HCT116 (cell line): Measurements from ENCODE around the gene CFAP97. TPM values are rescaled to one million over a fixed set of nuclear protein-coding genes. Genes with fewer than 3 reads are reported as not detected.
A peak's percentile ranks its signal among the peaks of the same experiment; 100 is the strongest.

Source experiments
- ATAC-seq: fragments of 200-7000 bp; cut with Tn5 transposase; 2 replicates; pipeline ENCODE4 v1.9.1; 2020; ENCODE audit warnings: mild to moderate bottlenecking, moderate library complexity
- BruUV-seq: library from RNA; stranded (reverse); fragments of 400-500 nt; replicated peaks from 2 replicates; lab custom pipeline; 2021; lab: Mats Ljungman, UMichigan
- CTCF ChIA-PET: fragments of 300-600 bp; sonication (Branson Sonifier 250); formaldehyde crosslinking; loops from one replicate; lab custom pipeline; 2021; ENCODE audit warnings: antibody characterized with exemption; lab: Charles Lee
- POLR2A ChIA-PET: fragments of 300-600, 350-600 bp; sonication (Branson Sonifier 250); formaldehyde crosslinking; loops from one replicate; lab custom pipeline; 2021; ENCODE audit warnings: antibody characterized with exemption; lab: Charles Lee
- RAD21 ChIA-PET, 2 experiments: fragments of 300-600 bp; sonication (Branson Sonifier 250); formaldehyde crosslinking; loops; one replicate each; lab custom pipeline; 2023; ENCODE audit warnings: low total read pairs in 2 of 2; ENCODE audit not compliant: uncharacterized antibody in 2 of 2, unreplicated experiment in 2 of 2, low non-redundant PET in 1 of 2; lab: Charles Lee
- DNase-seq: peaks from one replicate; pipeline ENCODE4 v3.0.0-alpha.2; 2010; ENCODE audit warnings: low read depth, low spot score
- H2AFZ ChIP-seq: fragments of 200-600 bp; shearing (Covaris generic), sonication (generic); 2 replicates; pipeline ENCODE4 v1.6.1; 2017; ENCODE audit warnings: low read depth, mixed run types, mixed read lengths, antibody characterized with exemption, low read length; ENCODE audit not compliant: poor library complexity, severe bottlenecking
- H3K27ac ChIP-seq: 2 replicates; pipeline ENCODE4 v1.5.1; 2012; ENCODE audit warnings: low read depth, low read length
- H3K27me3 ChIP-seq: fragments of 200-600 bp; sonication (generic); 2 replicates; pipeline ENCODE4 v1.6.1; 2016; ENCODE audit warnings: mixed run types, low read length, mixed read lengths; ENCODE audit not compliant: insufficient read depth
- H3K36me3 ChIP-seq, 2 experiments: fragments of 200-500 bp in 1 of 2; fragments of 200-600 bp in 1 of 2; sonication (Bioruptor generic) in 1 of 2; sonication (generic) in 1 of 2; 2 replicates each; pipeline versions ENCODE4 v1.5.1 to v1.6.1; 2014 to 2016; ENCODE audit warnings: low read length in 2 of 2, inconsistent platforms in 1 of 2, mixed read lengths in 1 of 2, mixed run types in 1 of 2; ENCODE audit not compliant: insufficient read depth in 2 of 2, control insufficient read depth in 1 of 2
- H3K4me1 ChIP-seq, 2 experiments: fragments of 200-600 bp in 1 of 2; sonication (generic) in 1 of 2; 2 replicates each; pipeline versions ENCODE4 v1.5.1 to v1.6.1; 2012 to 2017; ENCODE audit warnings: low read length in 2 of 2, inconsistent platforms in 1 of 2, mild to moderate bottlenecking in 1 of 2, mixed read lengths in 1 of 2, mixed run types in 1 of 2, moderate library complexity in 1 of 2; ENCODE audit not compliant: insufficient read depth in 2 of 2, control insufficient read depth in 1 of 2
- H3K4me2 ChIP-seq: fragments of 200-600 bp; sonication (generic); 2 replicates; pipeline ENCODE4 v1.6.1; 2017; ENCODE audit warnings: mixed run types, low read length, mixed read lengths
- H3K4me3 ChIP-seq, 2 experiments: fragments of 200-600 bp in 1 of 2; sonication (generic) in 1 of 2; replicated peaks in 1 of 2; 2 replicates each; pipeline ENCODE4 v1.5.1; 2011 to 2016; ENCODE audit warnings: low read length in 2 of 2, control low read depth in 1 of 2, low read depth in 1 of 2, mild to moderate bottlenecking in 1 of 2, mixed read lengths in 1 of 2, mixed run types in 1 of 2
- H3K79me2 ChIP-seq: fragments of 200-600 bp; sonication (generic); 2 replicates; pipeline ENCODE4 v1.6.1; 2017; ENCODE audit warnings: mild to moderate bottlenecking, mixed run types, low read length, moderate library complexity, mixed read lengths; ENCODE audit not compliant: insufficient read depth
- H3K9ac ChIP-seq: fragments of 200-600 bp; sonication (generic); 2 replicates; pipeline ENCODE4 v1.6.1; 2016; ENCODE audit warnings: low read length, mixed read lengths
- H3K9me2 ChIP-seq: fragments of 200-600 bp; sonication (generic), shearing (Covaris generic); 2 replicates; pipeline ENCODE4 v1.6.1; 2017; ENCODE audit warnings: mixed run types, mild to moderate bottlenecking, moderate library complexity; ENCODE audit not compliant: insufficient read depth
- H3K9me3 ChIP-seq, 2 experiments: fragments of 200-500 bp in 1 of 2; fragments of 200-600 bp in 1 of 2; sonication (Bioruptor generic) in 1 of 2; sonication (generic) in 1 of 2; 2 replicates each; pipeline ENCODE4 v1.6.1; 2014 to 2017; ENCODE audit warnings: low read length in 2 of 2, mixed read lengths in 2 of 2, inconsistent platforms in 1 of 2, low read depth in 1 of 2, mild to moderate bottlenecking in 1 of 2, mixed run types in 1 of 2, moderate library complexity in 1 of 2; ENCODE audit not compliant: control insufficient read depth in 1 of 2, insufficient read depth in 1 of 2
- H4K20me1 ChIP-seq: fragments of 200-600 bp; sonication (generic), shearing (Covaris generic); 2 replicates; pipeline ENCODE4 v1.6.1; 2017; ENCODE audit warnings: mixed run types, mild to moderate bottlenecking, moderate library complexity; ENCODE audit not compliant: insufficient read depth
- ELF1 ChIP-seq: IDR thresholded peaks from 2 replicates; pipeline ENCODE4 v1.6.1; 2012; ENCODE audit warnings: low read depth, borderline replicate concordance
- POLR2A ChIP-seq: IDR thresholded peaks from 2 replicates; pipeline ENCODE4 v1.7.0; 2011; ENCODE audit warnings: borderline replicate concordance; ENCODE audit not compliant: insufficient read depth, insufficient read length; ENCODE audit errors: extremely low read depth
- POLR2AphosphoS5 ChIP-seq: IDR thresholded peaks from 2 replicates; pipeline ENCODE4 v1.6.1; 2011; ENCODE audit warnings: mild to moderate bottlenecking, low read depth, low read length, moderate library complexity
- SIN3A ChIP-seq: IDR thresholded peaks from 2 replicates; pipeline ENCODE4 v1.6.1; 2012; ENCODE audit warnings: low read depth
- intact Hi-C: fragments of 100-400 bp; cut with micrococcal nuclease; formaldehyde crosslinking; loops from 2 replicates; pipeline ENCODE4 v1.10.0; 2022
- total RNA-seq: library from RNA; stranded (reverse); gene quantifications from one replicate; pipeline ENCODE4 v1.2.1, GENCODE V29; 2021; ENCODE audit not compliant: unreplicated experiment
- TF ChIP-seq, protein P1 (sequence below): IDR thresholded peaks from 2 replicates; pipeline ENCODE4 v1.6.1; 2012; ENCODE audit warnings: low read depth

CFAP97 gene
- total RNA-seq, 1 experiment from 2014 or later = 57.7 TPM

DNA sequence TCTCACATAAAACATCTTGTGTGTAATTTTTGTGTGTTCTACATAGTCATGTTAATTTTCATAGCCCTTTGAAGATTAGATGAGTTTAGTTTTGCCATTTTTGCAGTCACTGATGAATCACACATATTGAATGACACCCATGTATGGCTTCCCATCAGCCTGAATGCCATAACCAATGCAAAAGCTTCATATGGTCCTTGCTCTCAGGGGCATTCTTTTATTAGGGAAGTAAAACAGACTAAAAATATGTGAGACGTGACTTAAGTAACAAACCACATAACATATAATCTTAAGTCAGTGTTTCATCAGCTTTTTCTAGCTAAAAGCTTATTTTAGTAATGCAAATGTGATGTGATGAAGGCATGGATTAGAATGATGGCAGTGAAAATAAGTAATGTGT is 52.5 kb downstream of the CFAP97 start:
- Histone ChIP-seq H3K9me2 (no peaks in the 10 kb centered on the region), H3K27ac (no peak overlapping the region), H3K4me3 (no peak overlapping the region), H2AFZ (no peak overlapping the region), H3K79me2 (no peaks in the 10 kb centered on the region), H3K36me3 (0 out of 4 replicates have a peak, but pooled peaks cover 0 to 3% of the 10 kb centered on the region in 2 experiments), H3K9ac (no peak overlapping the region), H4K20me1 (no peaks in the 10 kb centered on the region), H3K4me2 (no peak overlapping the region), H3K9me3 (no peaks in the 10 kb centered on the region), H3K27me3 (no peaks in the 10 kb centered on the region), H3K4me1 (no peaks in the 10 kb centered on the region)
- DNase-seq = no peak
- ChIA-PET POLR2A (no interaction called here), RAD21 (no interaction called here), CTCF (interaction anchor here (1.3 to 1.5 kb wide), 2 partner anchors 32 to 55 kb away, joined by 3 to 5 read pairs; no protein-coding TSS in a partner anchor)
- intact Hi-C loops = no loop called here
- BruUV-seq = no TSS peak
- no peak for ATAC-seq
- TF ChIP-seq, protein P1, sequence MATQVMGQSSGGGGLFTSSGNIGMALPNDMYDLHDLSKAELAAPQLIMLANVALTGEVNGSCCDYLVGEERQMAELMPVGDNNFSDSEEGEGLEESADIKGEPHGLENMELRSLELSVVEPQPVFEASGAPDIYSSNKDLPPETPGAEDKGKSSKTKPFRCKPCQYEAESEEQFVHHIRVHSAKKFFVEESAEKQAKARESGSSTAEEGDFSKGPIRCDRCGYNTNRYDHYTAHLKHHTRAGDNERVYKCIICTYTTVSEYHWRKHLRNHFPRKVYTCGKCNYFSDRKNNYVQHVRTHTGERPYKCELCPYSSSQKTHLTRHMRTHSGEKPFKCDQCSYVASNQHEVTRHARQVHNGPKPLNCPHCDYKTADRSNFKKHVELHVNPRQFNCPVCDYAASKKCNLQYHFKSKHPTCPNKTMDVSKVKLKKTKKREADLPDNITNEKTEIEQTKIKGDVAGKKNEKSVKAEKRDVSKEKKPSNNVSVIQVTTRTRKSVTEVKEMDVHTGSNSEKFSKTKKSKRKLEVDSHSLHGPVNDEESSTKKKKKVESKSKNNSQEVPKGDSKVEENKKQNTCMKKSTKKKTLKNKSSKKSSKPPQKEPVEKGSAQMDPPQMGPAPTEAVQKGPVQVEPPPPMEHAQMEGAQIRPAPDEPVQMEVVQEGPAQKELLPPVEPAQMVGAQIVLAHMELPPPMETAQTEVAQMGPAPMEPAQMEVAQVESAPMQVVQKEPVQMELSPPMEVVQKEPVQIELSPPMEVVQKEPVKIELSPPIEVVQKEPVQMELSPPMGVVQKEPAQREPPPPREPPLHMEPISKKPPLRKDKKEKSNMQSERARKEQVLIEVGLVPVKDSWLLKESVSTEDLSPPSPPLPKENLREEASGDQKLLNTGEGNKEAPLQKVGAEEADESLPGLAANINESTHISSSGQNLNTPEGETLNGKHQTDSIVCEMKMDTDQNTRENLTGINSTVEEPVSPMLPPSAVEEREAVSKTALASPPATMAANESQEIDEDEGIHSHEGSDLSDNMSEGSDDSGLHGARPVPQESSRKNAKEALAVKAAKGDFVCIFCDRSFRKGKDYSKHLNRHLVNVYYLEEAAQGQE = no peak
- TF ChIP-seq SIN3A (no peak), POLR2A (no peak), ELF1 (no peak)

GRCh38 chr4:185149392-185149791 is 54.4 kb downstream of the CFAP97 start:
- no peaks in the 10 kb centered on the region for H3K9me3 ChIP-seq
- BruUV-seq = no TSS peak
- no peak overlapping the region for H2AFZ ChIP-seq
- H3K27ac ChIP-seq = no peak overlapping the region
- 0 out of 4 replicates have a peak, but pooled peaks cover 0 to 3% of the 10 kb centered on the region in 2 experiments for H3K36me3 ChIP-seq
- ChIA-PET RAD21 (no interaction called here), CTCF (no interaction called here), POLR2A (no interaction called here)
- no peaks in the 10 kb centered on the region for H3K79me2 ChIP-seq
- no peaks in the 10 kb centered on the region for H3K4me1 ChIP-seq
- TF ChIP-seq POLR2AphosphoS5 (peak; percentile 13; the same call in 1 of the 2 replicates), POLR2A (no peak)
- no peak for ATAC-seq
- no peaks in the 10 kb centered on the region for H3K27me3 ChIP-seq
- no peak overlapping the region for H3K4me3 ChIP-seq
- H3K4me2 ChIP-seq = no peak overlapping the region
- intact Hi-C loops = no loop called here
- no peak for DNase-seq
- H3K9me2 ChIP-seq = no peaks in the 10 kb centered on the region
- no peak overlapping the region for H3K9ac ChIP-seq
- no peaks in the 10 kb centered on the region for H4K20me1 ChIP-seq
